Fibroblast of the aortic adventitia (primary cell): ENCODE measurements around the gene SPACA9. TPM values are rescaled to one million over a fixed set of nuclear protein-coding genes. Genes with fewer than 3 reads are reported as not detected.

Source experiments
- DNase-seq: peaks from one replicate; pipeline ENCODE4 v3.0.0-alpha.2; 2010; ENCODE audit warnings: low read depth
- H3K4me3 ChIP-seq: 2 replicates; pipeline ENCODE4 v1.5.1; 2011; ENCODE audit warnings: low read depth, mild to moderate bottlenecking, control low read depth, low read length, moderate library complexity
- CTCF ChIP-seq: IDR thresholded peaks from 2 replicates; pipeline ENCODE4 v1.5.1; 2011; ENCODE audit warnings: mild to moderate bottlenecking, low read length, control low read depth, inconsistent platforms; ENCODE audit not compliant: insufficient read depth
- total RNA-seq: library from RNA; depleted of rRNA; stranded (reverse); fragments of >200 nt; gene quantifications from 2 replicates; pipeline ENCODE4 v1.2.3, GENCODE V29; 2012; ENCODE audit warnings: low replicate concordance

The SPACA9 gene
- total RNA-seq, 1 donor: 2.7 TPM

- TF ChIP-seq CTCF: peak; percentile 83
- no peak overlapping the region for H3K4me3 ChIP-seq
- DNase-seq: peak; percentile 86
Observed at GRCh38 chr9:132901858-132902831, 23.4 kb downstream of the SPACA9 start.

- no peak for TF ChIP-seq CTCF
- DNase-seq: no peak
- H3K4me3 ChIP-seq: no peak overlapping the region
Observed at GRCh38 chr9:132903574-132904492, 25.1 kb downstream of the SPACA9 start.

- no peak for DNase-seq
- no peak overlapping the region for H3K4me3 ChIP-seq
- no peak for TF ChIP-seq CTCF
Observed at GRCh38 chr9:132905726-132906125, 27.0 kb downstream of the SPACA9 start.

- DNase-seq: no peak
- TF ChIP-seq CTCF: no peak
- no peak overlapping the region for H3K4me3 ChIP-seq
Observed at GRCh38 chr9:132908635-132909034, 29.9 kb downstream of the SPACA9 start.

- no peak overlapping the region for H3K4me3 ChIP-seq
- no peak for DNase-seq
- TF ChIP-seq CTCF: no peak
Observed at GRCh38 chr9:132909311-132909710, 30.6 kb downstream of the SPACA9 start.

- no peak for DNase-seq
- H3K4me3 ChIP-seq: no peak overlapping the region
Observed at GRCh38 chr9:132910376-132910775, 31.7 kb downstream of the SPACA9 start.

More at GRCh38 chr9:132910376-132910775, 31.7 kb downstream of the SPACA9 start:
- TF ChIP-seq CTCF: no peak
